Suppressor macrophage (primary cell): ENCODE measurements around the gene NOMO2.
"Not testable (repeated sequence)": the region's sequence is repeated elsewhere in the genome, so short reads cannot be mapped to it uniquely, and the experiment has no call there.

Source experiments
- DNase-seq, 4 experiments: peaks; one replicate each; pipeline ENCODE4 v3.0.0-alpha.2; 2020 to 2022

NOMO2 gene

DNA sequence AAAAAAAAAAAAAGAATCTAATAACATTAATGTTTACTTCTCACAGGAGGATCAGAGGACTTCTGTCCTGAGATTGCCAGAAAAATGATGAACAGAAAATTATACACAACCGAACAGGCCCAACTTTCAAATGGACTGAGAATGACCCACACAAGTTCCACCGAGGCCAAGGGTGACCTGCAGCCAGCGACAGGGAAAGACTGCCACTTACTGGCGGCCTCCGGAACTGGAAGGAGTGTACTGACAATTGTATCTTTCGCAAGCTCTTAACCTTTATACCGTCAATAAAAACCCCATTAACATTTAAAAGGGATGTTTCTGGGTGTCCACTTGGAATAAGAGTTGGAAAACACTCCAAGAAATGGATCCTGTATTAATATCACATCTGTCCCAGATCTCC lies 63.5 kb downstream of the NOMO2 start:
- not testable (repeated sequence) for DNase-seq

DNA sequence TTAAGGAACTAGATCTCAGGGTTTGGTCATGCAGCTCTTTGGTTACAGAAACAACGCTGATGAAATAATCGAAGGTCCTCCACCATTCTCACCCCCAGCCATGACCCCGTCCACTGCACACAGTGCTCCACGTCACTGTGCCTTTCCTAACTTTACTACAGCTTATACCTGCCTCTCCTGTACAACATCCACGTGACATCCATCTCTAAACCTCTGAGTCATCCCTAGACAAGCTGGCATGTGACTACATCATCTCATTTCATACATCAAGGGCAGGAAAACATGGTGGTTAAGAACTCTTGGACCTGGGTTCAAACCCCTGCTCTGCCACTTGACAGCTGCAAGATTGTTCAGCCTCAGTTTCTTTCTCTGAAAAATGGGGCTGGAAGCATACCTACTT lies 64.9 kb downstream of the NOMO2 start:
- not testable (repeated sequence) for DNase-seq

DNA sequence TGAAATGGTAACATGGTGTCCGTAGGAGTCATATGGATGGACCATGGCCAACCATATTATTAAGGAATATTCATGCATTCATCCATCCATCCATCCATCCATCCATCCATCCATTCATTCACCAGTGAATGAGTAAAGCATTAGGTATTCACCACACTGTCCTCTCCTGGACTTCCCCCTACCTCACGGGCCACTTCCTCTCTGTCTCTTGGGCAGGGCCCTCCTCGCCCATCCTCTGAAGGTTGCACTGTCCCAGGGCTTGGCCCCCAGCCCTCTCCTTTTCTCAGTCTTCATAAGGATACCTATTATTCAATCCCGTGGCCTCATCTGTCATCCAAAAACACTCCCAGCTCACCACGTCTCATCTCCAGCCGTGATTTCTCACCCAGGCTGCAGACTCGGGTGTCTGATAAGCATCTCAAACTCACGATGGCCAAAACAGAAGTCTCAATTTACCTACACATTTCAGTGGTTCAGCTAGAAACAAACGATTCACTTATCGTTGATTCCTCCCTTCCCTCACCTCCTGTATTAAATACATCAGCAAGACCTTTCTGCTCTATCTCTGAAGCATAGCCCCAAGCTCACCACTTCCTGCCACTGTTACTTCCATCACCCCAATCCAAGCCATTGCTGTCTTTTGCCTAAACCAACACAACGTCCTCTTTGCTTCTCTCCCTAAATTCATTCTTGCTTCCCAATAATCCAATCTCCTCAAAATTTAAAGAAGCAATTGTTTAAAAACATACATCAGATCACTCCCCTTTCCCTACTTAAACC lies 69.6 kb downstream of the NOMO2 start:
- not testable (repeated sequence) for DNase-seq

DNA sequence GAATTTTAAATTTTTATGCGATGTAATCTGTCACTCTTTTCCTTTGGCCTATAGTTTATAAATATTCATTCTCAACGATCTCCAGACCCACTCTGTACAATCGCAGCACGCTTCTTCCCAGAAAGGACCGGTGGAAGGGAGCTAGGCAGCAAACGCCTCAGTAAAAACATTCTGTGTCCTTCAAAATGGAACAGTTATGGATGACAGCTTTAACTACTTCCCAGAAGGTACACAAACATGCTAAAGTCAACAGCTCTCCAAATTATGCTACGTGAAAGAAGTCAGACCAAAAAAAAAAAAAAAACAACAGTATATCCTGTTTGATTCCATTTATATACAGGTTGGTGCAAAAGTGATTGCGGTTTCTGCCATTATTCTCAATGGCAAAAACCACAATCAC lies 125.9 kb downstream of the NOMO2 start:
- not testable (repeated sequence) for DNase-seq

DNA sequence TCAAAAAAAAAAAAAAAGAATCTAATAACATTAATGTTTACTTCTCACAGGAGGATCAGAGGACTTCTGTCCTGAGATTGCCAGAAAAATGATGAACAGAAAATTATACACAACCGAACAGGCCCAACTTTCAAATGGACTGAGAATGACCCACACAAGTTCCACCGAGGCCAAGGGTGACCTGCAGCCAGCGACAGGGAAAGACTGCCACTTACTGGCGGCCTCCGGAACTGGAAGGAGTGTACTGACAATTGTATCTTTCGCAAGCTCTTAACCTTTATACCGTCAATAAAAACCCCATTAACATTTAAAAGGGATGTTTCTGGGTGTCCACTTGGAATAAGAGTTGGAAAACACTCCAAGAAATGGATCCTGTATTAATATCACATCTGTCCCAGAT lies 146.1 kb downstream of the NOMO2 start:
- DNase-seq: not testable (repeated sequence)

DNA sequence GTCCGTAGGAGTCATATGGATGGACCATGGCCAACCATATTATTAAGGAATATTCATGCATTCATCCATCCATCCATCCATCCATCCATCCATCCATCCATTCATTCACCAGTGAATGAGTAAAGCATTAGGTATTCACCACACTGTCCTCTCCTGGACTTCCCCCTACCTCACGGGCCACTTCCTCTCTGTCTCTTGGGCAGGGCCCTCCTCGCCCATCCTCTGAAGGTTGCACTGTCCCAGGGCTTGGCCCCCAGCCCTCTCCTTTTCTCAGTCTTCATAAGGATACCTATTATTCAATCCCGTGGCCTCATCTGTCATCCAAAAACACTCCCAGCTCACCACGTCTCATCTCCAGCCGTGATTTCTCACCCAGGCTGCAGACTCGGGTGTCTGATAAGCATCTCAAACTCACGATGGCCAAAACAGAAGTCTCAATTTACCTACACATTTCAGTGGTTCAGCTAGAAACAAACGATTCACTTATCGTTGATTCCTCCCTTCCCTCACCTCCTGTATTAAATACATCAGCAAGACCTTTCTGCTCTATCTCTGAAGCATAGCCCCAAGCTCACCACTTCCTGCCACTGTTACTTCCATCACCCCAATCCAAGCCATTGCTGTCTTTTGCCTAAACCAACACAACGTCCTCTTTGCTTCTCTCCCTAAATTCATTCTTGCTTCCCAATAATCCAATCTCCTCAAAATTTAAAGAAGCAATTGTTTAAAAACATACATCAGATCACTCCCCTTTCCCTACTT lies 152.2 kb downstream of the NOMO2 start:
- DNase-seq: not testable (repeated sequence)

DNA sequence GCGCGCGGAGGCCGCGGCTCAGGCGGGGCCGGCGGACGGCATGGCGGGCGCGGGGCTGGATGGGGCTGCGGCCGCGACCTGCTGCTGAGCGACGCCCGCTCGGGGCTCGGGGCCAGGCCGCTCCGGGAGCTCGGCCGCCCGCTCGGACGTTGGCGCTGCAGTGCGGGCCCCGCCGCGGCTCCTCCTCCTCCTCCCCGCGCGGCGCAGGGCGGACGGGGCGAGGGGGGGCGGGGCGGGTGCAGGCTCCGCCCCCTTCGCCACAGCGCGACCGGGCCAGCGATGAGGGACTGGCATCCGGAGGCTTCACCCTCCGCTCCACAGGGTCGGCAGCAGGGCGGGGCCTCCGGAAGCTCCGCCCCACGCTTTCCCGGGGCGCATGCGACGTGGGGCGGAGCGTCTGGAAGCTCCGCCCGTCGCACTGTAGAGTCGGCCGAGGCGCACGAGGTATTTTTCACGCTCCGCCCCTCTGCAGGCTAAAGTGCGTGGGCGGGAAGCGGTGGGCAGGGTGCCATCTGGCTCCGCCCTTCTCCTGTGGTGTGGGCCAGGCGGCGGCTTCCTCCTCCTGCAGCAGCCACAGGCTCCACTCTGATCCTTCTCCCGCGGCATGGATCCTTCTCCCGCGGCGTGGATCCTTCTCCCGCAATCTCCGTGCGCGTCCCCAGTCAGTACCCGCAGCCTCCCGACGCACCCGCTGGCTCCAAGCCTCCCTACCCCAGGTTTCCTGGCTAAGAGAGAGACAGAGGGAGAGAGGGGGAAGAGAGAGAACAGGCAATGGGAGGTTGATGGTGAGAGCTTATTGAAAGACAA lies 159.8 kb downstream of the NOMO2 start:
- not testable (repeated sequence) for DNase-seq

DNA sequence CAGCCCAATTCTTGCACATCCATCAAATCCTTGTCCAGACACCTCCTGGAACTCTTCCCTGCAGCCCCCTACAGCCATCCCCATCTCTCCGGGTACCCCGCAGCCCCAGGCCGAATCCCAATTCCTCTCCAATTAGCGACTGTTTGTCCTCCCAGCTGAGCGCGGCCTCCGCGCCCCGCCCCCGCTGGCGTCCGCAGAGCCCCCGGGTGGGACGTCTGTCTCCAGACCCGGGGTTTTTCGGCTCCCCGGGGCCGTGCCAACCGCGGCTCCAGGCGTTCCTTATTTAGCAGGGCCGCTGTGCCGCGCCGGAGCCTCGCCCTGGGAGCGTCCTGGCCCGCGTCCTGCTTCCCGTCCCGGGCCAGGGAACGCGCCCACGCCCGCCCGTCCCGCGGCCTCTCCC lies 160.7 kb downstream of the NOMO2 start:
- not testable (repeated sequence) for DNase-seq

DNA sequence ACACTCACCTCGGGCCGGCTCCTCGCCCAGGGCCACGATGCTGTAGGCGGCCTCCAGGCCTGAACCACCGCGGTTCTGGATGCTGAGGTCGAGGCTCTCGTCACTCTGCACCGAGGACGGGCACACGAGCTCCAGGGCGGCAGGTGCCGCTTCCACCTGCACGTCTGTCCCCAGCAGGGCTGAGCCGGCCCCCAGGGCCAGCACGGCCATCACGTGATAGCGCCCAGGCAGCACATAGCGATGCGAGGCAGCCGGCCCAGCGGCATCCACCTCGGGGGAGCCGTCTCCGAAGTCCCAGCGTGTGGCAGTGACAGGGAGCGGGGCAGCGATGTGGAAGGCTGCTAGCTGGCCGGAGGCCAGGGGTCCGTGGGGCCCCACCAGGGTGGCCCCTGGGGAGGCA lies 167.5 kb downstream of the NOMO2 start:
- not testable (repeated sequence) for DNase-seq

DNA sequence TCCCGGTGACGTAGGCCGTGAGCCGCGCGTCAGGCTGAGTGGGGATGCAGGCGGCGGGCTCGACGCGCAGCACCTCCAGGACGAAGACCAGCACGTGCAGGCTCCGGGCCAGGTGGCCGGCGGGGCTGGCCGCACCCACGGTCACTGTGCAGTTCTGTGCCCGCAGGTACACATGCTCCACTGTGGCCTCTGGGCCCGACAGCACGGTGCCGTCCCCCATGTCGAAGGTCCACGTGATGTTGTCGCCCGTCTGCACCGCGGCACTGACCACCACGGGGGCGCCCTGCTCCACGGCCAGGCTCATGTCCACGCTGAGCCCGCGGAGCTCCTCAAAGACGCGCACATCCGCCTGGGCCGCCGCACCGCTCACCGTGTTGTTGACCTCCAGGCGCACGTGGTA lies 174.1 kb downstream of the NOMO2 start:
- DNase-seq: not testable (repeated sequence)

DNA sequence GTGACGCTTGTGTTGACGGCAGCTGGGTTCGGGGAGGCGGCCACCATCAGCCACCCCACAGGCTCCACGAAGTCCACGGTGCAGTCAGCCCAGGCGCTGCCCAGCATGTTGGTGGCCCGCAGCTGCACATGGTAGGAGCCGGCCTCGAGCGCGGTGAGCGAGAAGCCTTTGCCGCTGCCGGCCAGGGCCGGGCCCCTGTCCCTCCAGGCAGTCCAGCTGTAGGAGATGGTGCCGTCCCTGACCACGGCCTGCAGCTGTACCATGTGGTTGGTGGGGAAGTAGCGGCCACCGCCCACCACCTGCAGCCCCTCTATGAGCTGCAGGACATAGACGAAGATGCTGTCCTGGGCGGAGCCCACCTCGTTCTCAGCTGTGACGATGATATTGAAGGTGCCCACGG lies 175.4 kb downstream of the NOMO2 start:
- not testable (repeated sequence) for DNase-seq

DNA sequence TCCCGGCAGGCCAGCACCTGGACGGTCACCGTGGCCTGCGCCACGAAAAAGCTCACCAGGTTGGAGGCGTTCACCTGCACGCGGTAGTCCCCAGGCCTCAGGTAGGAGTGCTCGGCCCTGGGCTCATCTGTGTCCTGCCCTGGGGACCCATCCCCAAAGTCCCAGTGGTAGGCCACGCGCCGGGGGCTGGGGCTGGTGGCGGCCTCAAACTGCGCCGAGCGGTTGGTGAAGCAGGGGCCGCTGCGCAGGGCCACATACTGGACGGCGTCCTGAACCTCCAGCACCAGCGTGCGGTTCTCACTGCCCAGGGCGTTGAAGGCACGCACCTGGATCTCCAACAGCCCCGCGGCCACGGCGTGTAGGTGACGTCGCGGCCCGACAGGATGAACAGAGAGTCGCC lies 176.6 kb downstream of the NOMO2 start:
- DNase-seq: not testable (repeated sequence)

DNA sequence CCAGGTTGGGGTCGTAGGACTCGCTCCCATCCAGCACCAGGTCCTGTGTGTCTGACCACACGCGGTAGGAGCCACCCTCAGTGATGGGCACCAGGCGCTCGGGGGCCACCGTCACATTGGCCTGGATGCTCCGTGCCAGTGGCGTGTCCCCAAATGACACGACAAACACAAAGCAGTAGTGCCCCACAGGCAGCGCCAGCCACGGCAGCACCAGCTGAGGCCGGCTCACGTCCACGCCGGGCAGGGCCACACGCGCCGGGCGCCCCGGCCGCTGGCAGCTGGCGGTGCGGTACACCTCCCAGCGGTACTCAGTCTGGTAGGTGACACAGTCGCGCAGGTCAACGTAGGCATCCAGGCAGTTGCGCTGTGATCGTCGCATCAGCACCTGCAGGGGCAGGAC lies 177.0 kb downstream of the NOMO2 start:
- not testable (repeated sequence) for DNase-seq

DNA sequence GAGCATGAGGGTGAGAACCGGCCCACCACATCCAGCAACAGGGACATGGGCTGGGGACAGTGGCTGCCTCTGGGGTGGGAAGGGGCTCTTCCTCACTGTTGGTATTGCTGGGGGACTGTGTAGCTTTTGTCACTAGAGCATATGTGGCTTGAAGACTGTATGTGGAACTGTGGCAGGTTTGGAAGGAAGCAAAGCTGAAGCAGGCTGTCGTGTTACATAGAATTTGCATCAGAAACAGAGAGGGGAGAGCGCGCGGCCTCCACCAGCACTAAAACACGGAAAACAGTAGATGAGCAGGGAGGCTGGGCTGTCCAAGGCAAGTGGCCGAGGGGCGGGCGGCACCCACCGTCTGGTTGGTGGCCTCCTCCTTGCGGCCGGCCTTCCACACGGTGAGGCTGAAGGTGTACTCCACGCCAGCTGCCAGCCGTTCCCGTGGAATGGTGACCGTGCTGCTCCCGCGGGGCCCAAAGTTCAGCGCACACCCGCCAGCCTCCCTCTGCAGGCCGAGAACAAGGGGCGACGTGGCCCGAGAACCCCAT lies 177.7 kb downstream of the NOMO2 start:
- not testable (repeated sequence) for DNase-seq

DNA sequence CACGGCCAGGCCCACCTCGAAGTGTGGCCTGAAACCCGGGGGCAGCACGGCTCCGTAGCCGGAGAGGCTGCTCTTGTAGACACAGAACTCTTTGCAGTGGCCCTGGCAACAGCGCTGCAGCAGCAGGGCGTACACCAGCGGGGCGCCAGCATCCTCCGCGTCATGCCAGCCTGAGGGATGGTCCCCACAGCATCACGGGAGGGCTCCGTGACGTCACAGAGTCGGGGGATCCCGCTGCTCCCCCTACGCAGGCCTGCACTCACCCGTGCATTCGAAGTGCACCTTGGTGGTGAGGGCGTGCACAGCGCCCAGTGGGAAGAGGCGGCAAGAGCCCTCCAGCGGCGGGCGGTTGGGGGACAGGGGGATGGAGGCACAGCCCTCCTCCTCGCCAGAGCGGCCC lies 179.2 kb downstream of the NOMO2 start:
- not testable (repeated sequence) for DNase-seq
